Calu3 (cell line): Measurements from ENCODE around the gene CXXC5. TPM values are rescaled to one million over a fixed set of nuclear protein-coding genes. Genes with fewer than 3 reads are reported as not detected.

ENCODE experiments used
- BruUV-seq: library from RNA; stranded (reverse); fragments of 400-500 nt; replicated peaks from 2 replicates; lab custom pipeline; 2021; lab: Mats Ljungman, UMichigan
- CTCF ChIA-PET: fragments of 300-600 bp; sonication (Branson Sonifier 250); formaldehyde crosslinking; loops from one replicate; lab custom pipeline; 2022; ENCODE audit warnings: antibody characterized with exemption; lab: Charles Lee
- DNase-seq: peaks from one replicate; pipeline ENCODE4 v3.0.0; 2022
- H3K27ac Mint-ChIP-seq: one replicate; pipeline ENCODE4 v1.8.0; 2022; ENCODE audit warnings: mixed read lengths; ENCODE audit not compliant: unreplicated experiment
- H3K27me3 Mint-ChIP-seq: one replicate; pipeline ENCODE4 v1.8.0; 2022; ENCODE audit warnings: mixed read lengths; ENCODE audit not compliant: unreplicated experiment
- H3K36me3 Mint-ChIP-seq: one replicate; pipeline ENCODE4 v1.8.0; 2022; ENCODE audit warnings: mild to moderate bottlenecking, moderate library complexity, mixed read lengths; ENCODE audit not compliant: insufficient read depth, unreplicated experiment
- H3K4me1 Mint-ChIP-seq: one replicate; pipeline ENCODE4 v1.8.0; 2022; ENCODE audit warnings: mild to moderate bottlenecking, low read depth, mixed read lengths; ENCODE audit not compliant: unreplicated experiment
- H3K4me3 Mint-ChIP-seq: one replicate; pipeline ENCODE4 v1.8.0; 2022; ENCODE audit warnings: mild to moderate bottlenecking, low read depth, moderate library complexity, mixed read lengths; ENCODE audit not compliant: unreplicated experiment
- H3K9me3 Mint-ChIP-seq: one replicate; pipeline ENCODE4 v1.8.0; 2022; ENCODE audit warnings: low read depth, mixed read lengths; ENCODE audit not compliant: unreplicated experiment
- intact Hi-C: fragments of 100-400 bp; cut with micrococcal nuclease; formaldehyde crosslinking; loops from one replicate; pipeline ENCODE4 v1.10.0; 2022; ENCODE audit not compliant: unreplicated experiment
- total RNA-seq: library from RNA; stranded (reverse); gene quantifications from 2 replicates; pipeline ENCODE4 v1.2.3, GENCODE V29; 2022
- TF ChIP-seq, protein P1 (sequence below): fragments of 200-600 bp; IDR thresholded peaks from one replicate; pipeline ENCODE4 v1.8.0; 2022; ENCODE audit warnings: antibody characterized with exemption; ENCODE audit not compliant: unreplicated experiment

Gene CXXC5
- total RNA-seq, 1 experiment from 2014 or later: 69.1 TPM

DNA sequence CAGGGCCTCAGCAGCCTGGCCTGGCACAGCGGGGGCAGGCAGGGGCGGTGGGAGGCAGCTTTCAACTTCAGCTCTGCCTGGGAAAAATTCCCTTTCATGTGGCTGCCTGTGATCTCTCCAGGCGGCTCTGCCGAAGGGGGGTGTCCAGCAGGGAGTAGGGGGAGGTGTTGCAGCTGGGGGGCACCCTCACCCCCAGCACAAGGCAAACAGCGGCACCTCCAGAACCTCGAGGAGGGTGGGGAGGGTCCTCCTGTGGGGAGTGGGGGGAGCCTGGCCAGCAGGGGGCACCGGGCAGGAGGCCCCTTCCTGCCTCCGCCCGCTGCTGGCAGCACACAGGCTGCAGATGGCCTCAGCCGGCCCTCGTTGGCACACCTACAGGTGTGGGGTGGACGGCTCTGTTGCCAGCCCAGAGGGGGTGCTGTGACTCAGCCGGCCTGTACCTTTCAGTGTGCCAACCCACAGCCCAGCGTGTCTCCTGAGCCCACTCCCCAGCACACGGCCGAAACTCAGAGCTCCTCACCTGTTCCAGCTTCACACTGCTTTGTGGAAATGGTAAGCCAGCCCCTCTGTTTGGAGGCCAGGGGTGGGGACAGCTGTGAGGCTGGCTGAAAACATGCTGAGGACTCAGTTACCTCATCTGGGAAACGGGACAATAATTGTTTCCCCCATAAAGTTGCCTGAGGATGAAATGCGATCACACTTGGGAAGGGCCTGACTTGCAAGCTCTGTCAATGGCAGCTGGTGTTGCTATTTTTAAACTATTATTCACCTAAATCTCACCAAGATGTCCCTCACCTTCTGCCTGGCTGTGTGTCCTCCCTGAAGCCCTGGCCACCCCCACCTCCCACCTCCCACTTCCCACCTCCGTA, 37.0 kb downstream of the CXXC5 start:
- Mint-ChIP-seq H3K9me3 (no peaks in the 10 kb centered on the region), H3K36me3 (peaks cover 67% of the 10 kb centered on the region), H3K27ac (no peak overlapping the region), H3K4me1 (peaks cover 15% of the 10 kb centered on the region), H3K27me3 (no peaks in the 10 kb centered on the region), H3K4me3 (no peak overlapping the region)
- intact Hi-C loops: no loop called here
- CTCF ChIA-PET: interaction anchor here (1.1 to 1.4 kb wide), 3 partner anchors 38 to 52 kb away, joined by 3 to 5 read pairs (median 5); partner anchors contain the start of gene CXXC5
- BruUV-seq: no TSS peak
- DNase-seq: no peak
- TF ChIP-seq, protein P1, sequence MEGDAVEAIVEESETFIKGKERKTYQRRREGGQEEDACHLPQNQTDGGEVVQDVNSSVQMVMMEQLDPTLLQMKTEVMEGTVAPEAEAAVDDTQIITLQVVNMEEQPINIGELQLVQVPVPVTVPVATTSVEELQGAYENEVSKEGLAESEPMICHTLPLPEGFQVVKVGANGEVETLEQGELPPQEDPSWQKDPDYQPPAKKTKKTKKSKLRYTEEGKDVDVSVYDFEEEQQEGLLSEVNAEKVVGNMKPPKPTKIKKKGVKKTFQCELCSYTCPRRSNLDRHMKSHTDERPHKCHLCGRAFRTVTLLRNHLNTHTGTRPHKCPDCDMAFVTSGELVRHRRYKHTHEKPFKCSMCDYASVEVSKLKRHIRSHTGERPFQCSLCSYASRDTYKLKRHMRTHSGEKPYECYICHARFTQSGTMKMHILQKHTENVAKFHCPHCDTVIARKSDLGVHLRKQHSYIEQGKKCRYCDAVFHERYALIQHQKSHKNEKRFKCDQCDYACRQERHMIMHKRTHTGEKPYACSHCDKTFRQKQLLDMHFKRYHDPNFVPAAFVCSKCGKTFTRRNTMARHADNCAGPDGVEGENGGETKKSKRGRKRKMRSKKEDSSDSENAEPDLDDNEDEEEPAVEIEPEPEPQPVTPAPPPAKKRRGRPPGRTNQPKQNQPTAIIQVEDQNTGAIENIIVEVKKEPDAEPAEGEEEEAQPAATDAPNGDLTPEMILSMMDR: no peak

DNA sequence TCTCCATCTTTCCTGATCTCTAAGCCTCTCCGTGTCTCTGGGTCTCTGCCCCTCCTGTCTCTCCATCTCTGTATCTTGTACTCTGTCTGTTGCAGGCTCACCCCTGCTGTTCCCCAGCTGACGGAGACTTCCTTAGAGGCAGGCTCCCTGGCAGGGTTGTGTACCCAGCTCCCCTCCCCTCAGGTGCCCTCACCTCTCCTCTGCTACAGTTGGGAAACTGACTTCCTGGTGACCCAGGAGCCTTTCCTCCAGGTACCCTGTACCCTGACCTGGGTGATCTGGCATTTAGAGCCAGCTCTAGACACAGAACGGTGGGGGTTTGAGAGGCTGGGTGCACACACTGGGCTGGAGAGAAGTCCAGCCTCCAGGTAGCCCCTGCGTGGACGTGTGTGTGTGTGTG, 37.7 kb downstream of the CXXC5 start:
- BruUV-seq: no TSS peak
- DNase-seq: no peak
- Mint-ChIP-seq H3K9me3 (no peaks in the 10 kb centered on the region), H3K36me3 (peaks cover 68% of the 10 kb centered on the region), H3K27me3 (no peaks in the 10 kb centered on the region), H3K4me3 (no peak overlapping the region), H3K4me1 (peaks cover 15% of the 10 kb centered on the region), H3K27ac (no peak overlapping the region)
- intact Hi-C loops: no loop called here
- CTCF ChIA-PET: interaction anchor here (1.1 to 1.4 kb wide), 3 partner anchors 38 to 52 kb away, joined by 3 to 5 read pairs (median 5); partner anchors contain the start of gene CXXC5
- TF ChIP-seq, protein P1: no peak

GRCh38 chr5:139686356-139686705, 38.2 kb downstream of the CXXC5 start:
- Mint-ChIP-seq H3K4me3 (no peak overlapping the region), H3K27me3 (no peaks in the 10 kb centered on the region), H3K36me3 (peaks cover 64% of the 10 kb centered on the region), H3K4me1 (peaks cover 15% of the 10 kb centered on the region), H3K9me3 (no peaks in the 10 kb centered on the region), H3K27ac (no peak overlapping the region)
- no peak for DNase-seq
- BruUV-seq: no TSS peak
- CTCF ChIA-PET: interaction anchor here (1.4 kb wide), 1 partner anchor 51 kb away, joined by 5 read pairs; no protein-coding TSS in a partner anchor
- TF ChIP-seq, protein P1: no peak
- intact Hi-C loops: no loop called here

DNA sequence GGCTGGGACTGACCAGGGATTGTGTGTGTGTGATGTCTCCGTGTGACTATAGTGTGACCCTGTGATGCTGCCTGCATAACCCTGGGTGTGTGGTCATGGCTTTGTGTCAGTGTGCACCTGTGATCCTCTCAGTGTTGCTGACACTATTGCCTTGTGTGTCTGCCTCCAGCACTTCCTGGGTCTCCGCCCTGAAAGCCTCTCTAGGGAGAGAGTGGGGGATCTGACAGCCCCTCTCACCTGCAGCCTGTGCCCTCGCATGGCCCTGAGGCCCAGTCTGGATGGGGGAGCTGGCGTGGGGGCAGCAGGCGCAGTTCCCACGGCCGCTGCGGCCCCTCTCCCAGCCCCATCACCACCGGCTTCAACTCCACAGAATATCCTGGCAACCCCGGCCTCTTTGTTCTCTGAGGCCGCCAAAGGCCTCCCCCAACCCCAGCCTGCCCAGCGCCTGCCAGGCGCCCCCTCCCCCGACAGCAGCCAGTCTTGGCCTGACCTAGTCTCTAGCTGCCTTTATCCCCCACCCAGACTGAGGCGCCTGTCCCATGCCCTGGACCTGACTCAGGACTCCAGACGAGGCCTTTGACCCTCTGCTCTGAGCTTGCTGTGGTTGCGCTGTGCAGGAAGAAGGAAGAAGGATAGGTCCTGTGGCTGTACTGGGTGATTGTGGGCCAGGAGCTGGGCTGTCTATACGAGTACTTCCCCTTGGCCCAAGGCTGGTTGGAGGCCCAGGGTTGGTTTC, 38.7 kb downstream of the CXXC5 start:
- H3K4me1 Mint-ChIP-seq: peaks cover 15% of the 10 kb centered on the region
- no peaks in the 10 kb centered on the region for H3K27me3 Mint-ChIP-seq
- no TSS peak for BruUV-seq

More for the DNA sequence above, 38.7 kb downstream of the CXXC5 start:
- TF ChIP-seq, protein P1: no peak
- no peak for DNase-seq
- CTCF ChIA-PET: no interaction called here
- H3K9me3 Mint-ChIP-seq: no peaks in the 10 kb centered on the region
- H3K27ac Mint-ChIP-seq: no peak overlapping the region
- H3K36me3 Mint-ChIP-seq: peaks cover 59% of the 10 kb centered on the region
- intact Hi-C loops: no loop called here
- H3K4me3 Mint-ChIP-seq: no peak overlapping the region
